Astrocyte (in vitro differentiated cells and primary cell): ENCODE results near the gene CCDC146.
"Not testable (repeated sequence)": the region's sequence is repeated elsewhere in the genome, so short reads cannot be mapped to it uniquely, and the experiment has no call there.

Experiments used
- EZH2 ChIP-seq: IDR thresholded peaks from 2 replicates; pipeline ENCODE4 v1.6.1; 2012; ENCODE audit warnings: mild to moderate bottlenecking, low read length, inconsistent platforms; ENCODE audit not compliant: insufficient read depth
- TF ChIP-seq, protein P1 (sequence below): IDR thresholded peaks from 2 replicates; pipeline ENCODE4 v1.5.1; 2011; ENCODE audit warnings: low read depth, mild to moderate bottlenecking, inconsistent platforms, low read length, moderate library complexity; ENCODE audit not compliant: insufficient read depth

DNA sequence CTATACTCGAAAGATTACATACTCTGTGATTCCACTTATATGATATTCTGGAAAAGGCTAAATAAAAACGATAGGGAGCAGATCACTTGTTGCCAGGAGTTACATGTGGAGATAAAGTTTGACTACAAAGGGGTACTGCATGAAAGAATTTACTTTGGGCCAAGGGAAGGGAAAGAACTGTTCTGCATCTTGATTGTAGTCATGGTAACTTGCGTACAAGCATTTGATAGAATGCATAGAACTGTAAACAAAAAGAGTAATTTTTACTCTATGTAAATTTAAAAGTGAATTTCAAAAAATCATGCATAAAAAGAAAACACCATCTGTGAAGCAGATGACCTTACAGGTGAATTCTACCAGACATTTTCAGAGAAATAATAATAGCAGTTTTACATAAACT is 9.4 kb downstream of the CCDC146 start:
- not testable (repeated sequence) for TF ChIP-seq EZH2
- TF ChIP-seq, protein P1, sequence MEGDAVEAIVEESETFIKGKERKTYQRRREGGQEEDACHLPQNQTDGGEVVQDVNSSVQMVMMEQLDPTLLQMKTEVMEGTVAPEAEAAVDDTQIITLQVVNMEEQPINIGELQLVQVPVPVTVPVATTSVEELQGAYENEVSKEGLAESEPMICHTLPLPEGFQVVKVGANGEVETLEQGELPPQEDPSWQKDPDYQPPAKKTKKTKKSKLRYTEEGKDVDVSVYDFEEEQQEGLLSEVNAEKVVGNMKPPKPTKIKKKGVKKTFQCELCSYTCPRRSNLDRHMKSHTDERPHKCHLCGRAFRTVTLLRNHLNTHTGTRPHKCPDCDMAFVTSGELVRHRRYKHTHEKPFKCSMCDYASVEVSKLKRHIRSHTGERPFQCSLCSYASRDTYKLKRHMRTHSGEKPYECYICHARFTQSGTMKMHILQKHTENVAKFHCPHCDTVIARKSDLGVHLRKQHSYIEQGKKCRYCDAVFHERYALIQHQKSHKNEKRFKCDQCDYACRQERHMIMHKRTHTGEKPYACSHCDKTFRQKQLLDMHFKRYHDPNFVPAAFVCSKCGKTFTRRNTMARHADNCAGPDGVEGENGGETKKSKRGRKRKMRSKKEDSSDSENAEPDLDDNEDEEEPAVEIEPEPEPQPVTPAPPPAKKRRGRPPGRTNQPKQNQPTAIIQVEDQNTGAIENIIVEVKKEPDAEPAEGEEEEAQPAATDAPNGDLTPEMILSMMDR = not testable (repeated sequence)
